Body of pancreas (tissue), 4 donors: Measurements from ENCODE around the gene GPHB5. TPM values are rescaled to one million over a fixed set of nuclear protein-coding genes. Genes with fewer than 3 reads are reported as not detected.
A peak's percentile ranks its signal among the peaks of the same experiment; 100 is the strongest.

Experiments used
- ATAC-seq: fragments of 150-250 bp; one replicate; pipeline ENCODE4 v1.9.1; 2016
- DNase-seq, 4 donors: peaks; one replicate each; pipeline ENCODE4 v3.0.0-alpha.2; 2019
- H3K27ac ChIP-seq, 4 donors: fragments of 200-600 bp; sonication (generic); 1 replicate in 3 of 4; 2 replicates in 1 of 4; pipeline versions ENCODE4 v1.5.1 to v1.6.1; 2016 to 2019; ENCODE audit warnings: mild to moderate bottlenecking in 1 of 4, mixed read lengths in 1 of 4, moderate library complexity in 1 of 4
- H3K27me3 ChIP-seq, 2 donors: fragments of 200-600 bp; sonication (generic); one replicate each; pipeline ENCODE4 v1.6.0; 2016; ENCODE audit warnings: mild to moderate bottlenecking in 1 of 2
- H3K36me3 ChIP-seq, 2 donors: fragments of 200-600 bp; sonication (generic); replicated peaks in 1 of 2; 2 replicates each; pipeline ENCODE4 v1.5.1; 2016; ENCODE audit warnings: low read depth in 2 of 2; ENCODE audit not compliant: insufficient read depth in 1 of 2
- H3K4me1 ChIP-seq: fragments of 200-600 bp; sonication (generic); one replicate; pipeline ENCODE4 v1.6.0; 2016
- H3K4me3 ChIP-seq, 2 donors: fragments of 200-600 bp; sonication (generic); 1 replicate in 1 of 2; 2 replicates in 1 of 2; pipeline ENCODE4 v1.5.1; 2016 to 2019
- H3K9me3 ChIP-seq, 3 donors: fragments of 200-600 bp; sonication (generic); 1 replicate in 2 of 3; 2 replicates in 1 of 3; pipeline ENCODE4 v1.5.1; 2016
- CTCF ChIP-seq, 7 experiments: fragments of 450-650 bp in 4 of 7; fragments of 200-600 bp in 3 of 7; sonication (generic) in 3 of 7; IDR thresholded peaks; one replicate each; pipeline ENCODE4 v1.5.1; 2016 to 2019; ENCODE audit warnings: antibody characterized with exemption in 7 of 7
- POLR2A ChIP-seq, 3 donors: fragments of 450-650 bp; IDR thresholded peaks; one replicate each; pipeline ENCODE4 v1.6.1; 2016; ENCODE audit warnings: antibody characterized with exemption in 3 of 3, mild to moderate bottlenecking in 2 of 3
- WGBS, 2 donors: methylation state at CpG; one replicate each; pipeline ENCODE4 v1.1.5; 2017; 5-methylcytosine and 5-hydroxymethylcytosine counted together
- intact Hi-C: fragments of 100-400 bp; cut with DNase I; formaldehyde crosslinking; loops from one replicate; pipeline ENCODE4 v1.15.1; 2023
- total RNA-seq, 2 donors: library from RNA; depleted of rRNA; stranded (reverse); fragments of >200 nt; gene quantifications; one replicate each; pipeline ENCODE4 v1.1.0, GENCODE V29; 2016

Gene GPHB5
- total RNA-seq, 2 donors from 2014 or later: not detected

DNA sequence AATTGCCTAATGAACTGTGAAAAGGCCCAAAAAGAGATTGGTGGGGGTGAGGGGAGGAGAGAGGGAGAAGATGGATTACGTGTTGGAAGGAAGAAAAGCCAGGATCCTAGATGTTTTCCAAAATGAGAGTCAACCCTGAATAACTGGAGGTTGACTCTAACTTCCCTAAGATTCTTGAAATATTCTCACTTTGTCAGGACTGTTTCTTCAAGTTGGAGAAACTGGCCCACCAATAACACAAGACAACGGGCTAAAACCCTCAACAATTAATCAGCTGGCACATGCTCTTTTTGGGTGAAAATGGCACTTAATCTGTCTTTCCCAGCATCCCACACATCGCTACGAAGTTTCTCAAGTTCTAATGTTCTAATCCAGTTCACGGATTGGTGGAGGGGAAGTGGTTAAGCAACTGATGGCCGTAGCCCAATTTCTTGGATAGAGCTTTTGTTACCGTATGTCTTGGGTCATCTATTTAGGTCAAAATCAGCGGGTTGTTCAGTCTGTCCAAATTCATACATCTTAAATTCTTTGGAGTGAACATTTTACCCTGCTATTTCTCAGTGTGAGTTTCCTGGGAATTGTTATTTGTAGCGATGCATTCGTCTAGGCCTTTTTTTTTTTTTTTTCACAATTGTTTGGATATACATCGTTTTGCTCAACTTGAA lies 49.0 kb downstream of the GPHB5 start:
- H3K36me3 ChIP-seq: no peaks in the 10 kb centered on the region
- 74 to 82% methylated on average over 11 of the region's 11 CpGs for WGBS, 2 donors
- H3K4me3 ChIP-seq: no peak overlapping the region
- intact Hi-C loops: no loop called here
- H3K9me3 ChIP-seq: no peaks in the 10 kb centered on the region
- H3K27ac ChIP-seq: no peak overlapping the region
- ATAC-seq (no peak), DNase-seq (peak in 1 of 4 donors; percentile 8)
- no peak for TF ChIP-seq CTCF (IDR thresholded peaks at IDR 0.05)
- no peak for TF ChIP-seq POLR2A (IDR thresholded peaks at IDR 0.05)
- H3K4me1 ChIP-seq: no peaks in the 10 kb centered on the region
- no peaks in the 10 kb centered on the region for H3K27me3 ChIP-seq

GRCh38 chr14:63268771-63269170 lies 50.0 kb downstream of the GPHB5 start:
- Histone ChIP-seq H3K27ac (no peak overlapping the region), H3K9me3 (no peaks in the 10 kb centered on the region), H3K4me1 (no peaks in the 10 kb centered on the region), H3K27me3 (no peaks in the 10 kb centered on the region), H3K4me3 (no peak overlapping the region), H3K36me3 (no peaks in the 10 kb centered on the region)
- intact Hi-C loops: no loop called here
- ATAC-seq (no peak), DNase-seq (no peak)
- WGBS, 2 donors: 74 to 79% methylated on average over 5 of the region's 5 CpGs
- no peak for TF ChIP-seq POLR2A (IDR thresholded peaks at IDR 0.05)
- TF ChIP-seq CTCF (IDR thresholded peaks at IDR 0.05): no peak

- WGBS, 2 donors: 58 to 61% methylated on average over 3 of the region's 3 CpGs
- no peak for DNase-seq
- Histone ChIP-seq H3K9me3 (no peaks in the 10 kb centered on the region), H3K27me3 (no peaks in the 10 kb centered on the region), H3K36me3 (no peaks in the 10 kb centered on the region), H3K4me3 (no peak overlapping the region), H3K4me1 (no peaks in the 10 kb centered on the region), H3K27ac (no peak overlapping the region)
- intact Hi-C loops: no loop called here
- no peak for TF ChIP-seq CTCF (IDR thresholded peaks at IDR 0.05)
- no peak for TF ChIP-seq POLR2A (IDR thresholded peaks at IDR 0.05)
- no peak for ATAC-seq
Observed at GRCh38 chr14:63267171-63267570, 51.6 kb downstream of the GPHB5 start.

DNA sequence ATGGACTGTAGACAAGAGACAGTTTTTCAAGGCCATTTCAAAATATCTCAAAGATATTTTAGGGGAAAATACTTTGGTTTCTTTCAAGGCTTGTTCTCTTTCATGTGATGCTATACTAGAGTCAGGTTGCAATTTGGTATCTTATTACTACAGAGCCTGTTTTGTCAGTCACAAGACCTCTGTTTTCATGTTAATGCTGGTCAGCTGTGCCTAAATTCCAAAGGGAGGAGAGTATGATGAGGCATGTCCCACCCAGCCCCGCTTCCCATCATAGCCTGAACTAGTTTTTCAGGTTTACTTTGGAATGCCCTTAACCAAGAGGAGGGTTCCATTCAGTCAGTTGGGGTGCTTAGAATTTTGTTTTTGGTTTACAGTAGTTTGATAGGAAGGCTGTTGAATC lies 52.6 kb downstream of the GPHB5 start:
- no peaks in the 10 kb centered on the region for H3K9me3 ChIP-seq
- no peak overlapping the region for H3K27ac ChIP-seq
- TF ChIP-seq CTCF (IDR thresholded peaks at IDR 0.05): no peak
- TF ChIP-seq POLR2A (IDR thresholded peaks at IDR 0.05): no peak
- 47 to 72% methylated on average over 1 of the region's 1 CpG for WGBS, 2 donors
- intact Hi-C loops: no loop called here
- H3K4me3 ChIP-seq: no peak overlapping the region
- DNase-seq (no peak), ATAC-seq (no peak)
- no peaks in the 10 kb centered on the region for H3K27me3 ChIP-seq
- no peaks in the 10 kb centered on the region for H3K4me1 ChIP-seq
- H3K36me3 ChIP-seq: no peaks in the 10 kb centered on the region

Other genes starting within 250 kb of the GPHB5 start
- 1 to 10 TPM; 4.2 to 7.3 TPM for gene RHOJ, start 114.5 kb downstream of the GPHB5 start, total RNA-seq
- 10 to 100 TPM in 1 of 2 donors, 1 to 10 TPM in 1; 9.2 to 12.5 TPM for gene PPP2R5E, start 224.4 kb upstream of the GPHB5 start, total RNA-seq